NCI-H2196 (cell line): ENCODE data around the gene MAPK10.

Source experiments
- DNase-seq: peaks from one replicate; lab custom pipeline; 2025; ENCODE audit not compliant: unreplicated experiment; lab: John Stamatoyannopoulos, UW

Gene MAPK10

DNA sequence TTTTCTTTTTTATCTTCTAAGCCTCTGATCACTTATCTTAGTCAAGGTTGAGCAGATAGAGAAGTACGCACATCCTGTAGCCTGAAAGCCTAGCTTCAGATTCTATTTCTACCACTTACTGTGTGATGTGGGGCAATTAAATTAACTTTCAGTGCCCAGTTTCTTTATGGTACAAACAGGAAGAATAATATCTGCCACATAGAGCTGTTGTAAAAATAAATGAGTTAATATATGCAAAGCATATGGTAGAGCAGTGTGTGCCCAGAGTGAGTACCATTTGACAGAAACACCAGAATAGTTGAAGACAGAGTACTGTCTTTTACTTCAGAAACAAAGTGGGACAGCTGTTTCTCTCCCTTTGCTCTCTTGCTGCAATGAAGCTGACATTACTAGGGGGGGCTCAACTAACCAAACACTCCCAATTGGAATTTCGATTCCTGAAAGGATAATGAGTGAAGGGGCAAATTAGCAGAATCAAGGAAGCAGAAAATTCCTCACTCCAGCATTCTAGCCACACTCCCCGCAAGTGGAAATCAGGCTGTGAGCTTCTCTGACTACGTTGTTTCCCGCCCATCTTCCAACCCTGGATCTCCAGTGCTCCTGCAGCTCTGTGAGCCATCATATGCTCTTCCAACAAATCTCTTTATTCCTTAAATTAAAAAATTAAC is 80.4 kb downstream of the MAPK10 start:
- no peak for DNase-seq

DNA sequence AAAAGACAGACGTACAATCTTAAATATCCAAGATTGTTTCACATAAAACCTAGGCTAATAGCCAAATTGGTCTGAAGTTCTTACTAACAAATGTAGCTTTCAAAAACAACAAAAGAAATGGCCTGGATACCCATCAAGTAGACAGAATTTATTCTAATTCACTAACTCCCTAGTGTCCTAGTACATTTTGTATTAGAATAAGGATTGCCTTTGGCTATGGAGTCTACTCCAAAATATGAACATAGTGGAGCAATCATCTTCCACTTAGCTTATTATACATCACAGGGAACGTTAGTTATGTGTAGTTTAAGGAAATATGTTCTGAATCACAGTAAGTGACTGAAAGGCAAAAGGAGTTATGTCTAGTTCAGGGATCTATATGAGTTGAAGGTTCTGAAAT is 81.7 kb downstream of the MAPK10 start:
- no peak for DNase-seq

DNA sequence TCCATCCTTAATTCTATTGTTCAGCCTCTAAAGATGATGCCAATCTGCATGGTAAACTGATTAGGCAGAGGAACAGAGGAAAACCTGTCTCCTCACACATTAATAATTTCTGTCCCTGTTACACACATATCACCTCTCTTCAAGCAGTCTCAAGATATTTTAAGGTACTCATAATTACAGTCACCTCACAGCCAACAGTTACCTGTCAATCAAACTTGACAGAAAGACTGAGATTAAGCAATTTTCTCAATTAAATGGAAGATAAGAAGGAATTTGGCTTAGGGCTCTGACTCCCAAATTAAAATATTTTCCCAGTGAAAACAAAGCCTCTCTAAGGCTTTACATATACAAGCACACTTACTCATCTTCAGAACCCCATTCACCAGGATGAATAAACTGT is 85.2 kb downstream of the MAPK10 start:
- no peak for DNase-seq

DNA sequence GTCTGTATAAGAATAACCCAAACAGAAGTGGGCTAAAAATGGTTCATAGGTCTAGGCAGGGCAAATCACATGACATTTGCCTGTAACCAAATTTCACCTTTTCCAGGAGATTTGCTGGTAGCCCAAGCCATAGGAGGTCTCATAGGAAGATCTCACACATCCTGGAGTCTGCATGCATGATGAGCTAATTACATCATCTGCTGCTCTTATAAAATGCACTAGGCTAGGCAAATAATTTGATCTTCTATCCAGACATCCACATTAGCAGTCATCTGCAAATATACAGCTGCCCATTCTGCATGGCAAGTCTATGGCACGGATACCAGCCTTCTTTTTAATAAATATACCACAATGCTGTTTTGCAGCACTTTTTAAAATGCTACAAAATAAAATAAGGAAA is 87.2 kb downstream of the MAPK10 start:
- DNase-seq, result no peak

DNA sequence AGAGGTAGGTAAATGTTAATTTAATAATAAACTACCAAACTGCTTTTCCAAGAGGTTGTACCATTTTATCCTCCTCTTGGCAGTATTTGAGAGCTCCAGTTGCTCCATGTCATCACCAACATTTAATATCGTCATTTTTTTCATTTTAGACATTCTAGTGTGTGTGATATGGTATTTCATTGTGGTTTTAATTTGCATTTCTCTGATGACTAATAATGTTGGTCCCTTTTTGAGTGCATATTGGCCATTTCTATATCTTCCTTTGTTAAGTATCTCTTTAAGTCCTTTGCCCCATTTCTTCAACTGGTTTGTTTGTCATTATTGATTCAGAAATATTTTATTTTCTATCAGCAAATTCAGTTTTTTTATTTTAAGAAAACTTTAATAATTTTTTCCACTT is 88.8 kb downstream of the MAPK10 start:
- DNase-seq, result no peak

DNA sequence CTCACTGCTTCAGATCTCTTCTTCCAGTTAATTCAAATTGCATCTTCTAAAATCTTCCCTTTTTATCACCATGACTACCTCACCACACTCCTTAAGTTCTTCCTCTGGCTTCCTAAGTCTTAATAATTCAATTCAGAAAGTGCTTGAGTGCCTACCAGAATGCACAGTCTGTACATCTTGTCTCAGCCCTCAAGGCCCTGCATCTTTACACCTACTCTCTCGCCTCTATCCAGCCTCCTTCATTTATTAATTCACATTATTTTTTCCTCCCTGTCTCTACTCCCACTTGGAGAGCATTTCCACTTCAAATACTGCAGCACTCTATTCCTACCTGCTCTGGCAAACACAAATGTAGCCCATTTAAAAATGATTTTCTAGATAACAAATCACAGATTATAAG is 90.5 kb downstream of the MAPK10 start:
- DNase-seq, result no peak

DNA sequence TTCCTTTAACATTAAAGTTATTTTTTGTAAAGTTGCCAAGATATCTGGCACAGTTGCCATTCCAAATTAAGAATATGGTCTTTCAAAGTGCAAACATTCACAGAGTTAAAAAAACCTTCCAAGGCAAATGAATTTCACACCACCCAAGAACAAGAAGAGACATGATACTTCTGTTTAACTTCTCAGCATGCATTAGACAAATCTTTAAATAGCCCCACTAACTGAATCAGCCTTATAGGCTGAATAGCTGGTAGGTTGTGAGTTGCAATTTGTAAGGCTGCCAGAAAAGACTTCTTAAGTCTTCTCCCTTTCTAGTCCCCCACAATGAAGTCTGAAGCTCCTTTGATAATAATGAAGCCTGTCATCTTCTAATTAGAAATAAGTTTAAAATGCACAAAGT is 95.6 kb downstream of the MAPK10 start:
- DNase-seq, result no peak

DNA sequence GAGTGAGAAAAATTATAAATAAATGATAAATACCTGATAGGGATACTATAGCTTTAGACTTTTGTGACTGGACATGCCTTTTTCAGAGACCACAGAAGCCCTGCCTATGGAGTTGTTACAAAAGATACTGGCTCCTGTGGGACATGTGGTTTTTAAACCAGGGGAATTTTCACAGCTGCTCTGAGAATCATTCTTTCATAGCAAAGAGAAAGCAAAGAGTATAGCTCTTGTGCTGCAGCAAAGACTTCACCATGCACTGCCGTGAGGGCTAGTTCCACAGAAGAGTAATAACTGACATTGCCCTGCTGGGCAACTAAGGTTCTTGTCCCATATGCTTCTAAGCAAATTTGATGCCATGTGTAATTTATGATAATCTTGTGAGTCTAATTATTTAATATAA is 98.2 kb downstream of the MAPK10 start:
- no peak for DNase-seq

DNA sequence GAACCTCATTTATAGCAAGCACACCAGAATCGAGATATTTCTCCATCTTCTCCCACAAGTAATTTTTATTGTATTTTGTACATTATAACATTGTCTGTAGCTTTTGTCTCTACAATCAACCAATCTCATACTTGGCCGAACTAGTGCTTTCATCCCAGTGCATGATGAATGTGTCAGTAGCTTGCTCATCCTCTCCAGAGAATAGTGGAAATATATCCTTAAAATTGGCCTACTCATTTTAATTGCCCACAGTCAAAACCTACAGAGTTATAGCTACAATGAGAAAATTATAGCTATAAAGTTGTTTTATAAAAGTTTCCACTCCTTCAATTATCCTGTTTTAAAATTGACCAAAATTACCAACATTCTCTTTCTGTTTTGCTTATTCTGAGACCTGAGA is 103.8 kb downstream of the MAPK10 start:
- no peak for DNase-seq

DNA sequence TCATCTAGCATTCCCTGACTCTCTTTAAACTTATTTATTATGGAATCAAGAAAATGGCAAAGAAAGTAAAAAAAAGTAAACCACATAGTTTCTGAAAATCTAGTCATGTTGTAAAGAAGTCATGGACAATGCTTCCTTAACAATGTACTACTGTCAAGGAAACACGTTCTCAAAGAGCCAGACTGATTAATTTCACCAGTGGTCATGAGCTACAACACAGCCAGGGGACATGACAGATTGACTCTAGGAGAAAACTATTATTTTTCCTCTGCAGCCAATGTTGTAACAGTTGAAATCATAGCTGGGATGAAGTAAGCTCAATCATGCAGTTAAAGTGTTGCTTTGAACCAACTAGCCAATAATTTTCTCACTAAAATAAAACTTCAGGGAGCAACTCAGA is 109.2 kb downstream of the MAPK10 start:
- DNase-seq, result no peak

DNA sequence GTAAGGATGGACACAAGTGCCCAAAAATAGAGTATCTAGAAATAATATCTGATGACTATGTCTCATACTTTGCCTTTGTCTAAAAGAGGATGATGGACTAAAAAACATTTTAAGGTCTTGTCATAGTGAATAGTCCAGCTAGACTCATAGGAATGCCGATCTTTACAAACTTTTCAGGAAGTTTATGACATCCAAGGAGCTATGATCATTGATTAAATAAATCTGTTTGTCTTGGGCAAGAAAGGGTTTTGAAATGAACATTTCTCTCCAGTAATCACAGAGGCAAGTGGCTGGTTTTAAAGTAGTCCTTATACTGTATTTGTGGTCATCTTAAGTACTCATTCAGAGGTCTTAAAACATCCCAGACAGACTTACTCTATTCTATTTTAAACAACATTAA is 109.8 kb downstream of the MAPK10 start:
- no peak for DNase-seq

DNA sequence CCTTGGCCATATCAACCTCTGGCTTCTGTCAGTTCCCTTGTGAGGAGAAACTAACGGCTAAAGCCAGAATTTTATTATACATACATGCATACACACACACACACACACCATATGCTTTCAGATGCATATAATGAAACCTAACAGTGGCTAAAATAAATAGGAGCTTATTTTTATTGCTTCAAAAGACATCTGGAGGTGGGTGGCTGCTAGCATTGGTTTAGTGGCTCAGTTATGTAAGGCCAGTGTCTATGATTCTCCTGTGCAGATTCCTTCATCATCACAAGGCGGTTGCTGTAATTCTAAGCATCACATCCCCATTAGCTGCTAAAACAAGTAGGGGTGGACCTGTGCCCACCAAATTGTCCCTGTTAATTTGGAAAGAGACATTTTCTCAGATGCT is 110.8 kb downstream of the MAPK10 start:
- DNase-seq, result no peak

DNA sequence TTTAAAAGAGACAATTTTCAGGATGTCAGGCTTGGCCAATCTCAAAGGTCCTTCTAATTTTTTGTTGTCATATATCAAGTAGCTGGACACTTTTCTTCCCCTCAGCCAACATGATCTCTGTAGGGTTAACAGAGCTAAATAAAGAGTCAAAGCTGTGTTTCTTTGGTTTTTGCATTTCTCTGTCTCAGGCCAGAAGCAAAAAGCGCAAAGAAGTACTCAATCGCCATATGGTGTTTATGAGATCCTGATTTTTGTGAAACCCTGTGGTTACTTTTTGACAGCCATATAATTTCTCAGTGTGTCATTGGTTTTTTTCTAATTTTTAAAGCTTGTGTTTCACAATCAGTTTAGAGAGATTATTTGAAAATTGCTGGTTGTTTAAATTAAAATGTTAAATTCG is 111.9 kb downstream of the MAPK10 start:
- DNase-seq, result no peak

DNA sequence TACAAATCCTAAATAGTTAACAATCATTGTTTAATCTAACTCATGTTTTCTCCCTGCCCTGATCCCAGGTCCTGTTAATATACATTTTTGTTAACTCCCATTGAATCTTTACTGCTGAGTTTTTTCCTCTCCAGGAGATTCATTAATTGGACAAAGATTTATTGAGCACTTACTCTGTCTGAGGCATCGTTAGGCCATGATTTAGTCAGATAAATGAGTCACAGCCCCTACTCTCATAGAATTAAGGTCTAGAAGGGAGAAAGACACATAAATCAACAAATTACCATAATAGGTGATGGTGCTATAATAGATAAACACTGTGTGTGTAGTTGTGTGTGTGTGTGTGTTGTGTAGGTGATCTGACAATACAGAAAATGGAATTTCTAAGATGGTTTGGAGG is 112.5 kb downstream of the MAPK10 start:
- DNase-seq, result no peak

DNA sequence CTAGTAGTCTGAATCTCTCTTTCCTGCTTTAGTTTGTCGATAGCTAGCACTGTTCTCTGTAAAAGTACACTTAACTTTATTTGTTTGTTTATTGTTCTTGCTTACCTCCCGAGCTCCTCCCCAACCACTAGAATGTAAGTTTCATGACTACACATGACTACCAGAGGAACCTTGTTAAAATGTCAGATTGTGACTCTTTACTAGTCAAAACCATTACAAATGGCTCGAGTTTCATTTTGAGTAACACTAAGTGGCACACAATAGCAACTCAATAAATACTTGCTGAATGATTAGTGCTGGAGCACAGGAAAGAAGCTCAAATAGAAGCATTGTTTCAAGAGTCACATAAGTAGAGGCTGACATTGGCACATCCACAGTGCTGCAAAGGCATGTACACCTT is 116.1 kb downstream of the MAPK10 start:
- DNase-seq, result no peak

DNA sequence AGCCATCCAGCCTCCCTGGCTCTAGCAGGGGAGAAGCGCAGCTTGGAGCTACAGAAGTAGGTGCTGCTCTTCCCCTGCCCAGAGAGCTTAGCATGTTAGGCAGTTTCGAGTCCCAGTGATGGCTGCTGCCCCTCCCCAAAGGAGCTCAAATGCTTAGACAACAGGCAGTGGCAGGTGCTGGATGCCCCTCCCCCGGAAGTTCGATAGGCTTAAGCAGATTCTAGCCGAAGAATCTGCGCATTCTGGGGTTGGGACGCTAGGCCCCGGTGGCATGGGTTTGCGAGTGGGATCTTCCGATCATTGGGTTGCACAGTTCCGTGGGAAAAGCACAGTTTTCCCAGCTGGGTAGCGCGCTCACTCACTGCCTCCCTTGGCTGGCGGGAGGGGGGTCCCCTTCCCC is 117.2 kb downstream of the MAPK10 start:
- no peak for DNase-seq

DNA sequence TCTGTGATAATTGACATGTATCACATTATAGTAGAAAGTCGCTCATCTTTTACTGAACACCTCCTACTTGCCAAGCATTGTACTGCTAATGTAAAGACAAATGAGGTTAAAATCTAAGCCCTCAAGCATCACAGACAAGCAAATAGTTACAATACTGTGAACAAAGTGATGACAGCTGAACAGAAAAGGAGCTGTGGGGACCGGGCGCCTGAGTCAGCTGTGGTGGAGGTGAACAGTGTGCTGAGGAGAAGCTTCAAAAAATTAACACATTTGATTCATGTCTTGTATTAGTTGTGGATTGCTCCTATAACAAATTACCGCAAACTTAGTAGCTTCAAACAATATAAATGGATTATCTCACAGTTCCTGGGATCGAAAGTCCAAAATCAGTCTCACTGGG is 124.3 kb downstream of the MAPK10 start:
- no peak for DNase-seq

DNA sequence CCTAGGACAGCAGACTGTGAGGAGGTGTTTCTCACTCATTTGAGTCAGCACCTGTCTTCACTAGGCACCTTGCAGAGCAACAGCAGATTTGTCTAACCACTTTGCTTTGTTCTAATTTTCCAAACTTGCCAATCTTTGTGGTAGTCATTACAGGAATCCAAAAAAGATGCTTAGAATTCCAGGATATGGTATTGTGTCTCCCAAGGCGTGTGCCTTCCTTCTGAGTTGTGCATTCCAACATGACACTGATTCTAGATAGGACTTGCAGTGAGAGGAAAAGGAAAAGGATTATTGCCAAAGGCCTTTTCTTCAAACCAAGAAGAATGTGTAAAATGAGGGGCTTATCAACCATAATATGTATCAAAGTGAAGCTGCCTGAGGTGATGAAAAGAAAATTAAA is 126.2 kb downstream of the MAPK10 start:
- no peak for DNase-seq

DNA sequence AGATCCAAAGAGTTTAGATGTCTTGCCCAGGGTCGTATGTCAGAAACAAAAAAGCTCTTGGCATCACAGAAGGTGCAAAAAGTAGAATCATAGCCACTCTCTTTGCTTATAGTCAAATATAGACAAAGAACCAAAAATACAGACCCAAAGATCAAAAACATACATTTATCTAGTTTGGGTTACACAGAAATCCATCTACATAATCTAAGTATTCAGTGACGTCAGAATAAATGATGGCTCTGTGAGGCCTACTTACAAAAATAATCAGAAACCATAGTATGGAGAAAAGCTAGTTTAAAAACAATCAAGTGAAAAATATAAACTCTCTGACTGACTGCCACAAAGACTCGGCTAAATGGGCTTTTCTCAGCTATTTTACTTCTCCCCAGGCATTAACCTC is 126.8 kb downstream of the MAPK10 start:
- no peak for DNase-seq

DNA sequence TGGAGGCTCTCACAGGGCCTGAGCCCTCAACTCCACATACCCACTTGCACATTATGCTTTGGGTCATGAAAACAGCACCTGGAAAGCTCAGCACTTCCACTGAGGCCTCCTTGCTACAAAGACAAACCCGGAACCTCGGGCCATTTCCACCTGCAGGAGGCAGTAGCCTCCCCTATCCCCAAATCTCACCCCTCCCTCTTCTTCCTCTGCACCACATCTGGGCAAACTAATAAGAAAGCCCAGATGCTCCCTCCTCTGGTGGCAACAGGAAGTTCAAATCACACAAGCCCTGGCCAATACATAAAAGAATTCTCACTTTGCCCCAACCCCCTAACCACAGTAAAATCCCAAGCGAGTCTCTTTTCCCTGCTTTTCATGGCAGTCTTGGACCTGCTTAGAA is 136.4 kb downstream of the MAPK10 start:
- no peak for DNase-seq

DNA sequence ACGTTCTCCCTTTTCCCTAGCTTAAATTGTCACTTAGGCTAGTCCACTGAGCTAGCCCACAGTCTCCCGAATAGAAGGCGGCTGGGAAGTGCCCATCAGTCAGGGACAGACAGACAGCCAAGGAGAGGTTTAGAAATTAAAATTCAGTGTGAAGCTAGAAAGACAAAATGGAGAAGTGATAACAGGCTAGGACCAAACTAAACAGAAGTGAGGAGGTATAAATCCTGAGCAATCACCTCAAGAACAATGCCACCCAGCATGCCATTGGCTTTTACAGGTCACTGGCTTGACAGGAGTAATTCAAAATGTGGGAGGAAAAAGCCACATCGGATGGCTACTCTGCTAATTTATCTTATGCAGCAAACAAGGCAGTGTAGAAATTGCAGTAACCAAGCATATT is 138.9 kb downstream of the MAPK10 start:
- DNase-seq, result no peak

DNA sequence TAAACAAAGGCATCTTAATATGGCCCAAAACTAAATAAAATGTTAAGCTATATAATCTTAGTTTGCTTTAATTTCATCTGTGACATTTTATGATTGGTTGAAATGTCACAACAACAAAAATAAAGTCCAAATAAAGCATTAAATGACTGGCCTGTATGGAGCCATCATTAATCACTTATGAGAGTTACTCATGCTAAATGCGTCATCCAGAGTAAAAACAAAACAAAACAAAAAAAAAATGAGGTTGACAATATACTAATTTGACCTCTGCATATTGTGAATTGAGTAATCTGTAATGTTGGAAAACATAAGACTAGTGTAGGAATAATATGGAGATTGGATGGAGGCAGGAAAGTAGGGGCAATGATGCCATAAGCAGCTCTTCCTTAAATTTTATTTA is 139.7 kb downstream of the MAPK10 start:
- no peak for DNase-seq

DNA sequence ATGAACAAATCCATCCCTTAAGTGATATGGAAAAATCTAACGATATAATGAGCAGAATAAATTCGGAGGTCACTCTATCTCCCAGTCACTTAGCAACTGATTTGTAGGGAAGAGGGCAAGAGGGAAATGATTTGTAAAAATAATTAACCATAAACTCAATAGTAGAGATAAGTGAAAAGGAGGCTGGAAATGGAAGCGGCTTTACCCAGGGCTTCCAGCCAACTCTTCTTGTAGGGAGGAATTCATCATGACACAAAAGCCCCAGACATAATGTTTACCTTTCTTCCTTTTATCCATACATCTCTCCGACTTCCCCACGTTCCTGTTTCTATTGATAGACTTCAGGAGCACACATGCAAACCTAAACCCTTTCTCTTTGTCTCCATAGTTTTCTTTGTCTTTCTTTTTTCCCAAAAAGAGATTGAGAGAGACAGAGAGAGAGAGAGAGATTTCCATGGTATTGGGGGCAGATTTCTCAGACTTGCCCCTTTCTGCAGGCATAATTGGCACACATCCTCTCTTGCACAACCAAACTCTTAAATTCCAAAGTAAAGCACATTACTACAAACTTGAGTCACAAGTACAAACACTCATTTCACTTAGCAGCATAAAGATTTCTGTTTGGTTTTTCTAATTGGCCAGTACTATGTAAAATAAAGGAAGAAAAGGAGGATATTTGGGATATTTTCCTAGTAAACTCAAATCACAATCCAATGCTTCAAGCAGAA is 140.9 kb downstream of the MAPK10 start:
- no peak for DNase-seq
